Muscle layer of colon (tissue), 2 donors: ENCODE measurements around the gene ELAVL1.

Experiments
- H3K27ac ChIP-seq: one replicate; pipeline ENCODE4 v1.7.0; 2013; ENCODE audit warnings: low read depth, mild to moderate bottlenecking, low read length, moderate library complexity
- H3K27me3 ChIP-seq, 2 donors: one replicate each; pipeline ENCODE4 v1.7.0; 2013; ENCODE audit warnings: low read length in 2 of 2, mild to moderate bottlenecking in 2 of 2; ENCODE audit not compliant: insufficient read depth in 2 of 2, control insufficient read depth in 1 of 2
- H3K36me3 ChIP-seq: one replicate; pipeline ENCODE4 v1.7.0; 2013; ENCODE audit warnings: mild to moderate bottlenecking, low read length; ENCODE audit not compliant: insufficient read depth
- H3K4me1 ChIP-seq: one replicate; pipeline ENCODE4 v1.7.0; 2013; ENCODE audit warnings: mild to moderate bottlenecking, low read length; ENCODE audit not compliant: insufficient read depth
- H3K4me3 ChIP-seq, 2 donors: one replicate each; pipeline ENCODE4 v1.7.0; 2013; ENCODE audit warnings: low read length in 2 of 2, low read depth in 1 of 2, mild to moderate bottlenecking in 1 of 2, moderate library complexity in 1 of 2
- H3K9ac ChIP-seq: one replicate; pipeline ENCODE4 v1.7.0; 2013; ENCODE audit warnings: low read length
- H3K9me3 ChIP-seq: one replicate; pipeline ENCODE4 v1.7.0; 2013; ENCODE audit warnings: mild to moderate bottlenecking, low read length
- donor health status: abdominal sarcoma.
- donor health status: Adenocarcinoma of cecum.

The ELAVL1 gene

GRCh38 chr19:8004723-8005513, 523 bp downstream of the ELAVL1 start:
- Histone ChIP-seq H3K27ac (no peak overlapping the region), H3K9me3 (no peaks in the 10 kb centered on the region), H3K27me3 (no peaks in the 10 kb centered on the region), H3K36me3 (no peaks in the 10 kb centered on the region), H3K9ac (peak overlapping the region; percentile 54), H3K4me3 (peak overlapping the region; percentile 52 to 67), H3K4me1 (peaks cover 36% of the 10 kb centered on the region)

- Histone ChIP-seq H3K4me3 (peak overlapping the region in 1 of 2 donors; percentile 67), H3K9ac (peak overlapping the region; percentile 54), H3K27me3 (no peaks in the 10 kb centered on the region), H3K27ac (no peak overlapping the region), H3K36me3 (no peaks in the 10 kb centered on the region), H3K4me1 (peaks cover 36% of the 10 kb centered on the region), H3K9me3 (no peaks in the 10 kb centered on the region)
These were observed 1.4 kb downstream of the ELAVL1 start for GRCh38 chr19:8004001-8004400.

GRCh38 chr19:8001995-8002849, 3.2 kb downstream of the ELAVL1 start:
- Histone ChIP-seq H3K9me3 (no peaks in the 10 kb centered on the region), H3K4me1 (peaks cover 36% of the 10 kb centered on the region), H3K36me3 (no peaks in the 10 kb centered on the region), H3K27ac (peak overlapping the region; percentile 69), H3K9ac (no peak overlapping the region), H3K27me3 (no peaks in the 10 kb centered on the region), H3K4me3 (peak overlapping the region; percentile 34)

- Histone ChIP-seq H3K27me3 (no peaks in the 10 kb centered on the region), H3K9ac (no peak overlapping the region), H3K36me3 (no peaks in the 10 kb centered on the region), H3K4me3 (peak overlapping the region; percentile 34), H3K27ac (peak overlapping the region; percentile 69), H3K4me1 (peaks cover 36% of the 10 kb centered on the region), H3K9me3 (no peaks in the 10 kb centered on the region)
These were observed 3.8 kb downstream of the ELAVL1 start for GRCh38 chr19:8001651-8001994.

- H3K27me3 ChIP-seq, result no peaks in the 10 kb centered on the region
- no peak overlapping the region for H3K4me3 ChIP-seq
- no peaks in the 10 kb centered on the region for H3K9me3 ChIP-seq
- no peak overlapping the region for H3K27ac ChIP-seq
- H3K36me3 ChIP-seq, result no peaks in the 10 kb centered on the region
- H3K9ac ChIP-seq, result no peak overlapping the region
- H3K4me1 ChIP-seq, result peaks cover 36% of the 10 kb centered on the region
These were observed 5.0 kb downstream of the ELAVL1 start for GRCh38 chr19:8000298-8001038.

GRCh38 chr19:7999376-7999775, 6.1 kb downstream of the ELAVL1 start:
- Histone ChIP-seq H3K4me3 (no peak overlapping the region), H3K9me3 (no peaks in the 10 kb centered on the region), H3K36me3 (no peaks in the 10 kb centered on the region), H3K27ac (no peak overlapping the region), H3K4me1 (peaks cover 33% of the 10 kb centered on the region), H3K9ac (no peak overlapping the region), H3K27me3 (no peaks in the 10 kb centered on the region)

GRCh38 chr19:7997809-7998480, 7.5 kb downstream of the ELAVL1 start:
- H3K4me1 ChIP-seq, result peaks cover 22% of the 10 kb centered on the region

GRCh38 chr19:7996883-7997282, 8.6 kb downstream of the ELAVL1 start:
- Histone ChIP-seq H3K36me3 (no peaks in the 10 kb centered on the region), H3K9me3 (no peaks in the 10 kb centered on the region), H3K9ac (no peak overlapping the region), H3K4me3 (no peak overlapping the region), H3K4me1 (peaks cover 13% of the 10 kb centered on the region), H3K27ac (no peak overlapping the region), H3K27me3 (no peaks in the 10 kb centered on the region)

More at GRCh38 chr19:7997809-7998480, 7.5 kb downstream of the ELAVL1 start:
- Histone ChIP-seq H3K36me3 (no peaks in the 10 kb centered on the region), H3K9ac (no peak overlapping the region), H3K4me3 (no peak overlapping the region), H3K27me3 (no peaks in the 10 kb centered on the region), H3K27ac (no peak overlapping the region), H3K9me3 (no peaks in the 10 kb centered on the region)

- no peak overlapping the region for H3K4me3 ChIP-seq
- no peak overlapping the region for H3K9ac ChIP-seq
- H3K36me3 ChIP-seq, result peaks cover 9% of the 10 kb centered on the region
- no peaks in the 10 kb centered on the region for H3K9me3 ChIP-seq
- no peaks in the 10 kb centered on the region for H3K27me3 ChIP-seq
- peaks cover 4% of the 10 kb centered on the region for H3K4me1 ChIP-seq
- H3K27ac ChIP-seq, result no peak overlapping the region
These were observed 9.7 kb downstream of the ELAVL1 start for GRCh38 chr19:7995810-7996158.

GRCh38 chr19:7994928-7995809, 10.3 kb downstream of the ELAVL1 start:
- H3K27me3 ChIP-seq, result no peaks in the 10 kb centered on the region
- H3K9ac ChIP-seq, result no peak overlapping the region
- H3K36me3 ChIP-seq, result peaks cover 14% of the 10 kb centered on the region
- H3K4me3 ChIP-seq, result no peak overlapping the region
- no peak overlapping the region for H3K27ac ChIP-seq
- no peaks in the 10 kb centered on the region for H3K4me1 ChIP-seq
- no peaks in the 10 kb centered on the region for H3K9me3 ChIP-seq
